Measurements from ENCODE around the gene DCUN1D3. TPM values are rescaled to one million over a fixed set of nuclear protein-coding genes. Genes with fewer than 3 reads are reported as not detected.

The DCUN1D3 gene
- total and polyA plus RNA-seq, 2 donors (not counting 3 experiments of a cell fraction or from before 2014, with no cell fraction given), result 10.4 to 35.0 TPM

- CTCF ChIA-PET, result interaction anchor here (1.3 to 1.4 kb wide), 2 partner anchors 72 to 74 kb away, joined by 3 to 4 read pairs; no protein-coding TSS in a partner anchor
- POLR2A ChIA-PET, result interaction anchor here (0.7 kb wide), 1 partner anchor 10 kb away, joined by 4 read pairs; no protein-coding TSS in a partner anchor
- Histone ChIP-seq H2AFZ (ENCODE audit: low read depth, low read length) (no peak overlapping the region), H3K4me1 (ENCODE audit: control insufficient read depth, extremely low read depth, insufficient read depth, low read length) (no peaks in the 10 kb centered on the region), H4K20me1 (replicated peaks; ENCODE audit: control insufficient read depth, extremely low read depth, insufficient read depth, low read length) (no peaks in the 10 kb centered on the region), H3K9me1 (replicated peaks; ENCODE audit: control insufficient read depth, extremely low read depth, insufficient read depth, low read length) (no peaks in the 10 kb centered on the region), H3K36me3 (ENCODE audit: control insufficient read depth in 2 of 2, extremely low read depth in 1 of 2, insufficient read depth in 2 of 2, low read length in 2 of 2) (peaks cover 0 to 9% of the 10 kb centered on the region in 2 experiments), H3K27me3 (ENCODE audit: control insufficient read depth in 2 of 2, insufficient read depth in 2 of 2, low read length in 2 of 2) (no peaks in the 10 kb centered on the region), H3K4me3 (replicated peaks in 1 of 3; ENCODE audit: insufficient read depth in 1 of 3, low read depth in 1 of 3, low read length in 3 of 3) (no peak overlapping the region), H3K4me2 (ENCODE audit: insufficient read depth, low read length) (no peak overlapping the region), H3K9me3 (replicated peaks; ENCODE audit: control insufficient read depth, insufficient read depth, low read length) (no peaks in the 10 kb centered on the region), H3K79me2 (ENCODE audit: control insufficient read depth, insufficient read depth, low read length) (no peaks in the 10 kb centered on the region), H3K27ac (ENCODE audit: insufficient read depth, low read depth, low read length) (no peak overlapping the region), H3K9ac (replicated peaks; ENCODE audit: extremely low read depth, insufficient read depth, low read length) (no peak overlapping the region)
- dilution Hi-C loops (cut with MboI; ENCODE audit: extremely low pct_ligation_motif_present, low sequenced_read_pairs), result no loop called here
- intact Hi-C loops (cut with micrococcal nuclease), result no loop called here
- no TSS peak for BruUV-seq (replicated peaks)
- FAIRE-seq (no peak), DNase-seq (ENCODE audit: low read depth, low spot score) (no peak)
- TF ChIP-seq POLR2A (IDR thresholded peaks at IDR 0.05; ENCODE audit: low read depth, low read length) (no peak), POLR2AphosphoS5 (IDR thresholded peaks at IDR 0.05; ENCODE audit: insufficient read depth, low read depth, low read length) (no peak), MYC (IDR thresholded peaks at IDR 0.05; ENCODE audit: low read depth, low read length) (no peak), FOS (IDR thresholded peaks at IDR 0.05; ENCODE audit: borderline replicate concordance, insufficient read depth, low read length) (no peak), EZH2 (IDR thresholded peaks at IDR 0.05; ENCODE audit: borderline replicate concordance, low read depth, low read length, severe bottlenecking) (no peak), MAX (IDR thresholded peaks at IDR 0.05; ENCODE audit: insufficient read depth, insufficient read length) (no peak), JUN (IDR thresholded peaks at IDR 0.05; ENCODE audit: borderline replicate concordance, insufficient read depth, insufficient read length, low read depth) (no peak), CTCF (IDR thresholded peaks at IDR 0.05; ENCODE audit: extremely low read depth in 1 of 2, insufficient read depth in 1 of 2, low read depth in 1 of 2, low read length in 2 of 2) (no peak), GATA2 (IDR thresholded peaks at IDR 0.05; ENCODE audit: insufficient read depth, insufficient read length, low read depth, low read length) (no peak)
Measured at GRCh38 chr16:20923876-20924275, 23.7 kb upstream of the DCUN1D3 start.

All from endothelial cell of umbilical vein (primary cell).